ENCODE measurements around the gene GART.
A peak's percentile ranks its signal among the peaks of the same experiment; 100 is the strongest.

GART gene

DNA sequence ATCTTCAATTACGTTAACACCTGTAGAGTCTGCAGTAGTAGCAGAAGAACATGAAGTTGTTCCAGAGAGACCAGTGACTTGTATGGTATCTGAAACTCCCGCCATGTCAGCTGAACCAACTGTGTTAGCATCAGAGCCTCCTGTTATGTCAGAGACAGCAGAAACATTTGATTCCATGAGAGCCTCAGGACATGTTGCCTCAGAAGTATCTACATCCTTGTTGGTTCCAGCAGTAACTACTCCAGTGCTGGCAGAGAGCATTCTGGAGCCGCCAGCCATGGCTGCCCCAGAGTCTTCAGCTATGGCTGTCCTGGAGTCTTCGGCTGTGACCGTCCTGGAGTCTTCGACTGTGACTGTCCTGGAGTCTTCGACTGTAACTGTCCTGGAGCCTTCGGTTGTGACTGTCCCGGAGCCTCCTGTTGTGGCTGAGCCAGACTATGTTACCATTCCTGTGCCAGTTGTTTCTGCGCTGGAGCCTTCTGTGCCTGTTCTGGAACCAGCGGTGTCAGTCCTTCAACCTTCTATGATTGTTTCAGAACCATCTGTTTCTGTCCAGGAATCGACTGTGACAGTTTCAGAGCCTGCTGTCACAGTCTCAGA is 11.2 kb upstream of the GART start:
- DNase-seq: no peak

DNA sequence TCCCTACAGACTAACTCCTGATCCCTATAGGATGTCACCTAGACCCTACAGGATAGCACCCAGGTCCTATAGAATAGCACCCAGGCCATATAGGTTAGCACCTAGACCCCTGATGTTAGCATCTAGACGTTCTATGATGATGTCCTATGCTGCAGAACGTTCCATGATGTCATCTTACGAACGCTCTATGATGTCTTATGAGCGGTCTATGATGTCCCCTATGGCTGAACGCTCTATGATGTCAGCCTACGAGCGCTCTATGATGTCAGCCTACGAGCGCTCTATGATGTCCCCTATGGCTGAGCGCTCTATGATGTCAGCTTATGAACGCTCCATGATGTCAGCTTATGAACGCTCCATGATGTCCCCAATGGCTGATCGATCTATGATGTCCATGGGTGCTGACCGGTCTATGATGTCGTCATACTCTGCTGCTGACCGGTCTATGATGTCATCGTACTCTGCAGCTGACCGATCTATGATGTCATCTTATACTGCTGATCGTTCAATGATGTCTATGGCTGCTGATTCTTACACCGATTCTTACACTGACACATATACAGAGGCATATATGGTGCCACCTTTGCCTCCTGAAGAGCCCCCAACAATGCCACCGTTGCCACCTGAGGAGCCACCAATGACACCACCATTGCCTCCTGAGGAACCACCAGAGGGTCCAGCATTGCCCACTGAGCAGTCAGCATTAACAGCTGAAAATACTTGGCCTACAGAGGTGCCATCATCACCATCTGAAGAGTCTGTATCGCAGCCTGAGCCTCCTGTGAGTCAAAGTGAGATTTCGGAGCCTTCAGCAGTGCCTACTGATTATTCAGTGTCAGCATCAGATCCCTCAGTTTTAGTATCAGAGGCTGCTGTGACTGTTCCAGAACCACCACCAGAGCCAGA is 10.4 kb upstream of the GART start:
- DNase-seq: no peak

DNA sequence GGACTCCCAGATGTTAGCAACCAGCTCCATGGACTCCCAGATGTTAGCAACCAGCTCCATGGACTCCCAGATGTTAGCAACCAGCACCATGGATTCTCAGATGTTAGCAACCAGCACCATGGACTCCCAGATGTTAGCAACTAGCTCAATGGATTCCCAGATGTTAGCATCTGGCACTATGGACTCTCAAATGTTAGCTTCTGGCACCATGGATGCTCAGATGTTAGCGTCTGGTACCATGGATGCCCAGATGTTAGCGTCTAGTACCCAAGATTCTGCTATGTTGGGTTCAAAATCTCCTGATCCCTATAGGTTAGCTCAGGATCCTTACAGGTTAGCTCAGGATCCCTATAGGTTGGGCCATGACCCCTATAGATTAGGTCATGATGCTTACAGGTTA is 9.7 kb upstream of the GART start:
- DNase-seq: no peak

DNA sequence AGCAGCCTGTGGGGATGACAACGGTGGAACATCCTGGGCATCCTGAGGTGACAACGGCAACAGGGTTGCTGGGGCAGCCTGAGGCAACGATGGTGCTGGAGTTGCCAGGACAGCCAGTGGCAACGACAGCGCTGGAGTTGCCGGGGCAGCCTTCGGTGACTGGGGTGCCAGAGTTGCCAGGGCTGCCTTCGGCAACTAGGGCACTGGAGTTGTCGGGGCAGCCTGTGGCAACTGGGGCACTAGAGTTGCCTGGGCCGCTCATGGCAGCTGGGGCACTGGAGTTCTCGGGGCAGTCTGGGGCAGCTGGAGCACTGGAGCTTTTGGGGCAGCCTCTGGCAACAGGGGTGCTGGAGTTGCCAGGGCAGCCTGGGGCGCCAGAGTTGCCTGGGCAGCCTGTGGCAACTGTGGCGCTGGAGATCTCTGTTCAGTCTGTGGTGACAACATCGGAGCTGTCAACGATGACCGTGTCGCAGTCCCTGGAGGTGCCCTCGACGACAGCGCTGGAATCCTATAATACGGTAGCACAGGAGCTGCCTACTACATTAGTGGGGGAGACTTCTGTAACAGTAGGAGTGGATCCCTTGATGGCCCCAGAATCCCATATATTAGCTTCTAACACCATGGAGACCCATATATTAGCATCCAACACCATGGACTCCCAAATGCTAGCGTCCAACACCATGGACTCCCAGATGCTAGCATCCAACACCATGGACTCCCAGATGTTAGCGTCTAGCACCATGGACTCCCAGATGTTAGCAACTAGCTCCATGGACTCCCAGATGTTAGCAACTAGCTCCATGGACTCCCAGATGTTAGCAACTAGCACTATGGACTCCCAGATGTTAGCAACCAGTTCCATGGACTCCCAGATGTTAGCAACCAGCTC is 9.1 kb upstream of the GART start:
- no peak for DNase-seq

DNA sequence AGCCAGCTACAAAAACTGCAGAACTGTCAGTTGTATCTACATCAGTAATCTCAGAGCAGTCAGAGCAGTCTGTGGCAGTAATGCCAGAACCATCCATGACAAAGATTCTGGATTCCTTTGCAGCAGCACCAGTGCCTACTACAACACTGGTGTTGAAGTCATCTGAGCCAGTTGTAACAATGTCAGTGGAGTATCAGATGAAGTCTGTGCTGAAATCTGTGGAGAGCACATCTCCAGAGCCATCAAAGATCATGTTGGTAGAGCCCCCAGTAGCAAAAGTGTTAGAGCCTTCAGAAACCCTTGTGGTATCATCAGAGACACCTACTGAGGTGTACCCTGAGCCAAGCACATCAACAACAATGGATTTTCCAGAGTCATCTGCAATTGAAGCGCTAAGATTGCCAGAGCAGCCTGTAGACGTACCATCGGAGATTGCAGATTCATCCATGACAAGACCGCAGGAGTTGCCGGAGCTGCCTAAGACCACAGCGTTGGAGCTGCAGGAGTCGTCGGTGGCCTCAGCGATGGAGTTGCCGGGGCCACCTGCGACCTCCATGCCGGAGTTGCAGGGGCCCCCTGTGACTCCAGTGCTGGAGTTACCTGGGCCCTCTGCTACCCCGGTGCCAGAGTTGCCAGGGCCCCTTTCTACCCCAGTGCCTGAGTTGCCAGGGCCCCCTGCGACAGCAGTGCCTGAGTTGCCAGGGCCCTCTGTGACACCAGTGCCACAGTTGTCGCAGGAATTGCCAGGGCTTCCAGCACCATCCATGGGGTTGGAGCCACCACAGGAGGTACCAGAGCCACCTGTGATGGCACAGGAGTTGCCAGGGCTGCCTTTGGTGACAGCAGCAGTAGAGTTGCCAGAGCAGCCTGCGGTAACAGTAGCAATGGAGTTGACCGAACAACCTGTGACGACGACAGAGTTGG is 8.2 kb upstream of the GART start:
- no peak for DNase-seq

DNA sequence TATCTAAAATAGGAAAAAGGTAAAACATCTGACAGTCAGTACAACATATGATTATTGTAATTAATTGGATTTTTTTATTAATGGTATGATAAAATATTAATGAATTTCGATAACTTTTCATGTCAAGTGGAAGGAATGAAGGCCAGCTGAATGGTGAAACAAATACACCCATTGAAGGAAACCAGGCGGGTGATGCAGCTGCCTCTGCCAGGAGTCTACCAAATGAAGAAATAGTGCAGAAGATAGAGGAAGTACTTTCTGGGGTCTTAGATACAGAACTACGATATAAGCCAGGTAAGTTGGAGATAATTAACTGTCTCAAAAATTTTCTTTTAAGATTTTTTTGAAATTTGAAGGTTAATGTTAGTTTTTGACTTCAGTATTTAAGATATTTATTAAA is 4.2 kb upstream of the GART start:
- no peak for DNase-seq

DNA sequence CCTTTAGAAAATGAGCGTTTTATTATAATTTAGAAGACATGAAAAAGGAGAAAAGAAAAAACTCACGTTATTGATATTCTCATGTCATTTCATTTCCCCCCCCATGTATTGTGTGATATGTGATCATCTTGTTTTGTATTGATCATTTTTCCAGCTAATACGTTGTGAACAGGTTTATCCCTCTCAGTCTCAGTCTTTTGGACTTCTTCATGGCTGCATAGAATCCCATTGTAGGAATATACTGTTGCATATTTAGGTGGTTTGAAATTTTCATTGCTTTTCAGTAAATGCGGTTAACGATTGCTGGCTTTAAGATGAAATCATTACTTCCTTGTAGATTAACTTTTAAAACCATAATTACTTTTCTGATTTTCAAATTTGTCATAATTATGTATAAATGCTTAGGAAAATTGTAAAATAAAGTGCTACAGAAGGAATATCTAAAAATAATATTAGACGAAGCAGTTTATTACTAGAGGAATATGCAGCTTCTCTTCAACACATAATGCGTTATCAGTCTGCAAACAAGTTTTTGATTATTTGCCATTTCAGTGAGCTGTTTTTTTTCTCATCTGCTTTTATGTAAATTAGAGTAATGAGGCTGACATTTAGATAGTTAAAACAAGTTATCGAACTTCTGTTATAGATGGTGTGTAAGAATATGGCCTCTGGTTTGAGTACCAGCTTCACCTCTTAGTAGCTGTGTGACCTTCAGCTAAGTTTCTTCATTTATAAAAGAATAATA is 2.7 kb upstream of the GART start:
- DNase-seq: no peak

DNA sequence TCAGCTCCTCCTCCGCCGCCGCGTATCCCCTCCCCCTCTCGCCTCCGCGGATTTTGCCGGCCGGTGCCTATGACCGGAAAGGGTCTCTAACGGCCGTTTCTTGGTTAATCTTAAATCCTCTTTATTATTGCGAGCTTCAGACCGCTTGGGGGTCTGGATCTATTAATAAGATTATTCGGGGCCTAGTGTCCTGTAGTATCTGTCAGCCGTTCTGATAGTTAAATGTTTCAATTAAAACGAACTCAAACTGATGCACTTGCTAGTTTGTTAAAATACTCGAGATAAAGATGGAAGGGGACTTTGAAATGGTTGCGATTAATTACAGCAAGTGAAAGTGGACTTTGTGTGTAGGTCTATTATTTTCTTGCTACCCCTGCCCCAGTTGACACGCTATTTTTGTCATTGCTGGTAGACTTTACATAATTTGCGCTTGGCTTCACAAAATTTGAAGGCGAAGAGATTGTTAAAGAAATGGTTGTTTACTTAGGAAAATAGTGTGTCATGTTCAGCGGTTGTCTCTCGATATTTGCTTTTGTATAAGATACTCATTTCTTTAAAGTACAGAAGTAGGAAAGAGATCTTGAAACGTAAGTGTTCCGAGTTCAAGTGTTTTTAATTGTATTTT is 1.7 kb upstream of the GART start:
- DNase-seq: peak; percentile 5

DNA sequence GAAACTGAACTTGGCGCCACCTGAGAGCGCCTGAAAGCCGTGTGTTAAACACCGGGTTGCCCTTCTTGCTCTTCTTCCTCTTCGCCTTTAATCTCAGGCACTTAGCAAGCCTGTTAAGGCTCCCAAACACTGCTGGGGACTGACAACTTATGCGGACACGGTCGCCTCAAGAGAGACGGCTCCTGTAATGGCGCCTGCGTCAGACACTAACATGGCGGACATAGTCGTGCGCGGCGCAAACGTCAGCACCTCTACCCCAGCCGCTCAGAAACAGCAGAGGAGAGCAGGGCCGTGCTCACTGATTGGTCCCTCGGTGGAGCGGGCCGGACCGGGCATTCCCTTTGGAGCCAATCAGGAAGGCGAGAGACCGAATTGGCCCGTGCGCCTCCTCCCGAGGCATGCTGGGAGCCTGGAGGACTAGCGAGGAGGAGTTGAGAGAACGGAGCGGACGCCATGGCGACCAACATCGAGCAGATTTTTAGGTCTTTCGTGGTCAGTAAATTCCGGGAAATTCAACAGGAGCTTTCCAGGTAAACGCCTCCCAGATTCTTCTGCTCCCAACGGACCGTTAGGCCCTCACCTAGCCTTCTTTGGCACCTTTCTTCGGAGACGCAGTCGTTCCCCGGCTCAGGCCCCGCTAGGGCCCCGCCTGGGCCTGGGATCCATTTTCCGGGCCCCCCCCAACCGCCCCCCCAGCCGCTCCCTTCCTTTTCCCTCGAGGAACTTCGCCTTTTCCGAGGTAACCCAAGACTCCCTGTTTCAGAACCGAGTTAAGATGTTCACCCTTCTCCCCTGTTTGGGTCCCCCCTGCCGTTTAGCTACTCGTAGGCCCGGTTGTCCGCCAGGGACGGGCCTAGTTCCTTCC is 955 bp upstream of the GART start, which contains the start of gene SON:
SON (plus strand) TSS at position 399 of the 865 bp plus-strand sequence; CDS start at position 454, 55 bp downstream.
- peak; percentile 98 for DNase-seq

DNA sequence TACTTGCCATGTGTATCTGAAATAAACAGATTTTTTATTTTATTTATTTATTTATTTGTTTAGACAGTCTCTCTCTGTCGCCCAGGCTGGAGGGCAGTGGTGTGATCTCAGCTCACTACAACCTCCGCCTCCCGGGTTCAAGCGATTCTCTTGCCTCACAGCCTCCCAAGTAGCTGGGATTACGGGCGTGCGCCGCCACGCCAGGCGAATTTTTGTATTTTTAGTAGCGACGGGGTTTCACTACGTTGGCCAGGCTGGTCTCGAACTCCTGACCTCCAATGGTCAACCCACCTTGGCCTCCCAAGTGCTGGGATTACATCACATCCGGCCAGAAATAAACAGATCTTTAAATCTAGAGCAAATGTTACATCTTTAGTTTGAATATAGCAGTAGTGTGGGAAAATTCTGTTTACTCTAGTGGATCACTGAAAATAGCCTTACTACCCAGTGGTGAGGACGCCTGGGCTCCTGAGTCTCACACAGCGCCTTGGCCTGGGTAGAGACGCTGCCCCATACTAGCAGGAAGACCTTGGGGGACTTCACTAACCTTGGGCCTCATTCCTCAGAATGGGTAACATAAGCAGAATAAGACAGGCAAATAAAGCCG is 709 bp downstream of the GART start:
- no peak for DNase-seq

DNA sequence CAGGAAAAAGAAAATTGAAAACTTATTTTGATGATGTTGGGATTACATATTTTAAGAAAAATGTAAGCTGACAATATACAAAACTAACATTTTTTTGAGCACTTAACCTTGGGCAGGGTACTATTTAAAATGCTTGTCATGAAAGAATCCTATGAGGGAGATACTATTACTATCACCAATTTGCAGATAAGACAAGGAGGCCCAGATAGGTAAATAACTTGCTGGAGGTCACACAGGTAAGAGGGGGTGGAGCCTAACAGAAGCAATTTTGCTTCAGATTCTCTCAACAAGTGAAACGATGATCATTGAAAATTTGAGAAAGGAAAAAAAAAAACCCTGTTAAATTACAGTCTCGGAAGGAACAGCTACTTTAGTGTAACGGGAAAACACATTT is 1.2 kb downstream of the GART start:
- no peak for DNase-seq

DNA sequence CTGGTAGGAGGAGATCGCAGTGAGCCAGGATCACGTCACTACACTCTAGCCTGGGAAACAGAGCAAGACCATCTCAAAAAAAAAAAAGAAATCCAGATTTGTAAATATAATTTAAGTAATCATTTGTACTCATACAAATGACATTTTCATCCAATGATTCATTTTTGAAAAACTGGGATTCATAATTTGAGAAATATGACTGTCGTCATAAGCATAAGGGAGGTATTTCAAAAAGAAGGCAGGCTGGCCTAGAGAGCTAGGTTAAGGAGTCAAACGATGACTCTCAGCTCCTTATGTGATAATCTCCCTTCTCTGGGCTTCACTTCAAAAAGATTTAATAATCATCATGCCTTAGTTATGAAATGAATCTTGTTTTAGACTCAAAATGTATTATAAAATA is 2.3 kb downstream of the GART start:
- no peak for DNase-seq

DNA sequence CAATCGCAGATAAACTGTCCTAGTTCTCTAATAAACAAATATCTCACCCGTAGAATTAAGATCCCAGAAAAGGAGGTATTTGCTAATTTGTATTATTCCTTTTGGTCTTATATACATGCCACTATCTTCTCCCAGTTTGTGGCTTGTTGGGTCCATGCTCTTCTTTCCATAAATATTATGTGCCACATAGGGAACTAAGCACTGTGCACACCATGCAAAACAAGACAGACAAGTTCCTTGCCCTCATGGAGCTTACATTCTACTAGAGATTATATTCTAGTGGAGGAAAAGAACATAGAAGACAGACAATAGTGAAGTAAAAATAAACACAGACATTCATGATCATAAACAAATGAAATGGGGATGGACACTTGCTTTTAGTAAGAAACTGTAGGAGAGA is 4.7 kb downstream of the GART start:
- no peak for DNase-seq

DNA sequence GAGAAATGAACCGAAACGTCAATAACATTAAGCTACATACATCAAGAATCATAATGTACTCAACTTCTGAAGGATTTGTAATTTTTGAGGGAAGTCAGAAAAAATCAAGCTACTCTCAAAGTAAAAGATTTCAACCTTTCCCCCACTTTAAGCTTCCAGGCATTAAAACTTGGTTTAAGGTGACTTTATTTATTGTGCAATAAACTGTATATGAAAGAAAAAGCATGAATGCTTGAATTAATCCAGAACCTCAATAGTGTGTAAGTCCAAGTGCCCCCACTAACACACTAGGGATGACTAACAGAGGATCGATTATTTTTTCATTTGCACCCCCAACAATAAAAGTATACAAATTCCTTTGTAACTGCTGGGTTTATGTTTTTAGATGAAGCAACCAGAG is 10.9 kb downstream of the GART start:
- DNase-seq: no peak

DNA sequence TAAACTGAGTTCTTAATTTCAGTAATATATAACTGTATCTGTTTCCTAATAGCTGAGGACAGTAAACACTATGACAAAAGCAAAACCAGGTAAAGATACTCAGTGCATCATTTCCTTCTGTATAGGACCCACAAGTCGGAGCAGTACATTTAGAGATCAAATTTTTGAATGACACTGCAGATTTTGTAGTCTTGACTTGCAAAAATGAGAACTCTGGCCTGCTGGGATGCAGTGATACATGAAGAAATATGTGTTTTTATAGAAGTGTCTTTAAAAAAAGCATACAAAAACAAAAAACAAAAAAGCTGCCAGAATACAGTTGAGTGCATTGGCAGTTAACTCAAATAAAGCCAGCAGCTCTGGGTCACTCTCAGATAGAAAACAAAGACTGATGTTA is 19.0 kb downstream of the GART start:
- DNase-seq: no peak

DNA sequence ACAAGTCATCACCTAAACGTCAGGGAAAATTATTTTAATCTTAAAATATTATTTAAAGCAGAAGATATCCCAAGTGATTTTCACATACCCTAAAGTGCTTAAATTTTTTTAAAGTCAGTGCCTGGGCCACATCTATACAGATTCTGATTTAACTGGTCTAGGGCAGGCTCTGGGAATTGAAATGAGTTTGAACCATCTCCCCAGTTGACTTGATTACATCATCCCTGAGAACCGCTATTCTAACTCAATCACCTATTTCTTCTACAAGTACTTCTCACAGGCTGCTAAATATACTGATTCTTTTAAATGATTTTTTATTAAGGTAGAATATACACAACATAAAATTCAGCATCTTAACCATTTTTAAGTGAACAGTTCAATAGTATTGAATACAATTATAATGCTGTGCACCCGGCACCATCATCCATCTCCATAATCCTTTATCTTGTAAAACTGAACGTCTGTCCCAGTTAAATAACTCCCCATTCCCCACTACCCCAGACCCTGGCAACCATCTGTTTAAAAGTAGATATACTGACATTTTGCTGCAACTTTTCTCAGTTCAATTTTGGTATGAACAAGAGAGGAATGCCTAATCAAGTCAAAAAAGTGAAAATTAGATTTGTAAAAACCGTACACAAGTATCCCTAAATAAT is 19.5 kb downstream of the GART start:
- no peak for DNase-seq

DNA sequence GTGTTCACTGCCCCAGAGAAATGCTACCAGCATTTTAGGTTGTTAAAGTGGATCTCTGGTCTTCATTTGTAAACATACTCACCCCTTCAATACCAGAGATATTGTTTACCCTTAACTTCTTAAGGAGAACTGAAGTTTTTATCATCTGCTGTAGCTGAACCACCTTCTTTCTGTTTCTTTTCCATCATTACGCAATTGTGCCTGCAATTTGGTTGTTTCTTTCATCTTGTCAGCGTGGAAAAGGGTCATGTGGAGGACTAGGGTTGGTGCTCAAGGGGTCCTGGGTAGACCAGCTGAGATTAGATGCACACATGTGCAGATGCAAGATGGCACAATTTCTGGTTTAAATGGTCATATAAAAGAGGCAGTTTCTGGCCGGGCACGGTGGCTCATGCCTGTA is 23.0 kb downstream of the GART start:
- no peak for DNase-seq

DNA sequence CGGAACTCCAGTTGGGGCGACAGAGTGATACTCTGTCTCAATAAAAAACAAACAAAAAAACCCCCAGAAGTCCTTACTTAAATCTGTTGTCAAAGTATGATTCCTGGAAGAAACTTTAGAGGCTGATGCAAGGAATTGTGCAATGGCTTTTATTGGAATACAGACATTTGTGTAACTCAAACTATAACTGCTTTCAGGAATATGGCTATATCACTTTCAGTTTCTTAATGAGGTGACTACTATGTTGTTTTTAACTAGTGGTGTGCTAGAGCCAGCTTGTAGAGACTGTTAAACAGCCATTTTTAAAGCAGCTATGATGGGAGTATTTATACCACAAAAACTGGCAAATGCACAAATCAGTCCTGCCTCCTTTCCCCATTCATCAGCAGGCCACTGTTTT is 27.7 kb downstream of the GART start:
- no peak for DNase-seq

DNA sequence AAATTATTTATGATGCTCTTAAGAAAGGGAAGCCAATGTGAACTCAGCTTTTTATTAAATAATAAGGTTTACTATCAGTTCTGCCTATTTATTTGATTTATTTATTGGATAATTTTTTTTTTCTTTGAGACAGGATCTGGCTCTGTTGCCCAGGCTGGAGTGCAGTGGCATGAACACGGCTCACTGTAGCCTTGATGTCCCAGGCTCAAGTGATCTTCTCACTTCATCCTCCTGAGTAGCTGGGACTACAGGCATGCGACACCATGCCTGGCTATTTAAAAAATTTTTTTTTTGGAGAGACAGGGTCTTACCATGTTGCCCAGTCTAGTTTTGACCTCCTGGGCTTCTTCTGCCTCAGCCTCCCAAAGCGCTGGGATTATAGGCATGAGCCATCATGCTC is 29.4 kb downstream of the GART start:
- DNase-seq: no peak

Data from NCI-H1092 (cell line).